Erythroblast (primary cell): Measurements from ENCODE around the gene DTD2.

ENCODE experiments used
- GATA1 ChIP-seq: IDR thresholded peaks from 2 replicates; pipeline ENCODE4 v1.6.1; 2011; ENCODE audit warnings: low read depth, mild to moderate bottlenecking, control low read depth, low read length, moderate library complexity
- POLR2A ChIP-seq: IDR thresholded peaks from 2 replicates; pipeline ENCODE4 v1.6.1; 2011; ENCODE audit warnings: mild to moderate bottlenecking, low read length

- no peak for TF ChIP-seq POLR2A
- no peak for TF ChIP-seq GATA1
Observed at GRCh38 chr14:31421200-31421599, 36.1 kb downstream of the DTD2 start.
